ENCODE measurements around the gene SLFN12L.

GRCh38 chr17:35546487-35546886 is 9.0 kb upstream of the SLFN12L start:
- no peak for TF ChIP-seq CTCF (IDR thresholded peaks at IDR 0.05)
- no peak for TF ChIP-seq EZH2 (IDR thresholded peaks at IDR 0.05; ENCODE audit: borderline replicate concordance, insufficient read depth, low read depth, low read length, poor library complexity, severe bottlenecking)

Measured in B cell (primary cell).